ENCODE results near the gene ATP6V0A4. TPM values are rescaled to one million over a fixed set of nuclear protein-coding genes. Genes with fewer than 3 reads are reported as not detected.

Gene ATP6V0A4
- total RNA-seq, 1 experiment from 2014 or later = 1.1 TPM

DNA sequence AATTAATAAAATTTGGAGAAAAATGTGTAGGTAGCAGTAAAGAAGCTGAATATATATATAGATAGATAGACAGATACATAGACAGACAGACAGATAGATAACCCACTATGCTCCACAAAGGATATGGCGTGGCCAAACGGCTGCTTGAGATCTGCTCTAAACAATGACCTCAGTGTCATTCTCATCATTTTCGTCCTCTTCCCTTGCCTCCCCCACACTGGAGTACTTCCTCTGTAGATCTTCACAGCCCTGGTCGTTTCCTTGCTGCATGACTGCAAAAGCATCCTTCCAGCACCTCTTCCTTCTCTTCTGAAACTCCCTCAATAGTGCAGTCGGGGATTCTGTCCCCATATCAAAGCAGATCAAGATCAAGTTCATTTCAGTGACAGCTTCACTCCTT, 35.6 kb upstream of the ATP6V0A4 start (continued):
- no peak for TF ChIP-seq CBFB (CRISPR knock-in tag; IDR thresholded peaks at IDR 0.05; ENCODE audit: low read depth)

DNA sequence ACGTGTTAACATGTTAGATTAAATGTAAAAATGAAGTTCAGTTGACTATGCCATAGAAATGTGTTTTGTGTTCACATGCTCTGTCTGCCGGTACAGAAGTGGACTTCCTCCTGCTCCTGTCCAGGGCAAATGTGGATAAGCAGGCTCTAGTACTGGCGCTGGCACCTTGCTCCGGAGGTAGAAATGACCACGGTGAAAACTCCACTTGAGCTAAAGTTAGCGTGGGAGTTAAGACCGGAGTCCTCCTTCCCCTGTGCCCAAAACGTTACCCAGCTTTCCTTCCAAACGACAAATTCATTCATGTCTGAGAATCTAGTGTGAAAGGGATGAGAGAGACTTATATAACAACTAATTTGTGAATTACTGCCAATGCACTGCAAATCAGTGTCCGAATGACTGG, 35.0 kb upstream of the ATP6V0A4 start:
- DNase-seq (ENCODE audit: low spot score) (no peak), ATAC-seq (no peak)
- Mint-ChIP-seq H3K4me1 (peaks cover 14% of the 10 kb centered on the region), H3K36me3 (peaks cover 17% of the 10 kb centered on the region; the same call in 1 of the 2 replicates), H3K27ac (peak overlapping the region; percentile 50), H3K9me3 (no peaks in the 10 kb centered on the region), H3K27me3 (ENCODE audit: low read depth) (no peaks in the 10 kb centered on the region), H3K4me3 (no peak overlapping the region)
- CTCF ChIA-PET = no interaction called here
- POLR2A ChIA-PET = no interaction called here
- TF ChIP-seq ZNF416 (CRISPR knock-in tag; IDR thresholded peaks at IDR 0.05) = no peak
- TF ChIP-seq FOXK1 (CRISPR knock-in tag; IDR thresholded peaks at IDR 0.05) = no peak
- no peak for TF ChIP-seq CREB1 (CRISPR knock-in tag; IDR thresholded peaks at IDR 0.05)
- TF ChIP-seq MXD4 (CRISPR knock-in tag; IDR thresholded peaks at IDR 0.05; ENCODE audit: borderline replicate concordance) = no peak
- no peak for TF ChIP-seq GTF2I (CRISPR knock-in tag; conservative IDR thresholded peaks at IDR 0.05)
- TF ChIP-seq TEAD4 (CRISPR knock-in tag; IDR thresholded peaks at IDR 0.05) = no peak
- TF ChIP-seq JAZF1 (CRISPR knock-in tag; IDR thresholded peaks at IDR 0.05) = no peak
- no peak for TF ChIP-seq ZNF317 (CRISPR knock-in tag; IDR thresholded peaks at IDR 0.05; ENCODE audit: borderline replicate concordance, low read depth)
- TF ChIP-seq ZNF219 (CRISPR knock-in tag; IDR thresholded peaks at IDR 0.05; ENCODE audit: borderline replicate concordance) = no peak
- TF ChIP-seq, protein P1, sequence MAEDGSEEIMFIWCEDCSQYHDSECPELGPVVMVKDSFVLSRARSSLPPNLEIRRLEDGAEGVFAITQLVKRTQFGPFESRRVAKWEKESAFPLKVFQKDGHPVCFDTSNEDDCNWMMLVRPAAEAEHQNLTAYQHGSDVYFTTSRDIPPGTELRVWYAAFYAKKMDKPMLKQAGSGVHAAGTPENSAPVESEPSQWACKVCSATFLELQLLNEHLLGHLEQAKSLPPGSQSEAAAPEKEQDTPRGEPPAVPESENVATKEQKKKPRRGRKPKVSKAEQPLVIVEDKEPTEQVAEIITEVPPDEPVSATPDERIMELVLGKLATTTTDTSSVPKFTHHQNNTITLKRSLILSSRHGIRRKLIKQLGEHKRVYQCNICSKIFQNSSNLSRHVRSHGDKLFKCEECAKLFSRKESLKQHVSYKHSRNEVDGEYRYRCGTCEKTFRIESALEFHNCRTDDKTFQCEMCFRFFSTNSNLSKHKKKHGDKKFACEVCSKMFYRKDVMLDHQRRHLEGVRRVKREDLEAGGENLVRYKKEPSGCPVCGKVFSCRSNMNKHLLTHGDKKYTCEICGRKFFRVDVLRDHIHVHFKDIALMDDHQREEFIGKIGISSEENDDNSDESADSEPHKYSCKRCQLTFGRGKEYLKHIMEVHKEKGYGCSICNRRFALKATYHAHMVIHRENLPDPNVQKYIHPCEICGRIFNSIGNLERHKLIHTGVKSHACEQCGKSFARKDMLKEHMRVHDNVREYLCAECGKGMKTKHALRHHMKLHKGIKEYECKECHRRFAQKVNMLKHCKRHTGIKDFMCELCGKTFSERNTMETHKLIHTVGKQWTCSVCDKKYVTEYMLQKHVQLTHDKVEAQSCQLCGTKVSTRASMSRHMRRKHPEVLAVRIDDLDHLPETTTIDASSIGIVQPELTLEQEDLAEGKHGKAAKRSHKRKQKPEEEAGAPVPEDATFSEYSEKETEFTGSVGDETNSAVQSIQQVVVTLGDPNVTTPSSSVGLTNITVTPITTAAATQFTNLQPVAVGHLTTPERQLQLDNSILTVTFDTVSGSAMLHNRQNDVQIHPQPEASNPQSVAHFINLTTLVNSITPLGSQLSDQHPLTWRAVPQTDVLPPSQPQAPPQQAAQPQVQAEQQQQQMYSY (CRISPR knock-in tag; IDR thresholded peaks at IDR 0.05) = no peak
- no peak for TF ChIP-seq GABPB1 (CRISPR knock-in tag; IDR thresholded peaks at IDR 0.05)
- TF ChIP-seq HMGA2 (CRISPR knock-in tag; IDR thresholded peaks at IDR 0.05) = no peak
- no peak for TF ChIP-seq EMX1 (CRISPR knock-in tag; IDR thresholded peaks at IDR 0.05)
- TF ChIP-seq RELA (CRISPR knock-in tag; IDR thresholded peaks at IDR 0.05; ENCODE audit: borderline replicate concordance) = no peak
- TF ChIP-seq, protein P2, sequence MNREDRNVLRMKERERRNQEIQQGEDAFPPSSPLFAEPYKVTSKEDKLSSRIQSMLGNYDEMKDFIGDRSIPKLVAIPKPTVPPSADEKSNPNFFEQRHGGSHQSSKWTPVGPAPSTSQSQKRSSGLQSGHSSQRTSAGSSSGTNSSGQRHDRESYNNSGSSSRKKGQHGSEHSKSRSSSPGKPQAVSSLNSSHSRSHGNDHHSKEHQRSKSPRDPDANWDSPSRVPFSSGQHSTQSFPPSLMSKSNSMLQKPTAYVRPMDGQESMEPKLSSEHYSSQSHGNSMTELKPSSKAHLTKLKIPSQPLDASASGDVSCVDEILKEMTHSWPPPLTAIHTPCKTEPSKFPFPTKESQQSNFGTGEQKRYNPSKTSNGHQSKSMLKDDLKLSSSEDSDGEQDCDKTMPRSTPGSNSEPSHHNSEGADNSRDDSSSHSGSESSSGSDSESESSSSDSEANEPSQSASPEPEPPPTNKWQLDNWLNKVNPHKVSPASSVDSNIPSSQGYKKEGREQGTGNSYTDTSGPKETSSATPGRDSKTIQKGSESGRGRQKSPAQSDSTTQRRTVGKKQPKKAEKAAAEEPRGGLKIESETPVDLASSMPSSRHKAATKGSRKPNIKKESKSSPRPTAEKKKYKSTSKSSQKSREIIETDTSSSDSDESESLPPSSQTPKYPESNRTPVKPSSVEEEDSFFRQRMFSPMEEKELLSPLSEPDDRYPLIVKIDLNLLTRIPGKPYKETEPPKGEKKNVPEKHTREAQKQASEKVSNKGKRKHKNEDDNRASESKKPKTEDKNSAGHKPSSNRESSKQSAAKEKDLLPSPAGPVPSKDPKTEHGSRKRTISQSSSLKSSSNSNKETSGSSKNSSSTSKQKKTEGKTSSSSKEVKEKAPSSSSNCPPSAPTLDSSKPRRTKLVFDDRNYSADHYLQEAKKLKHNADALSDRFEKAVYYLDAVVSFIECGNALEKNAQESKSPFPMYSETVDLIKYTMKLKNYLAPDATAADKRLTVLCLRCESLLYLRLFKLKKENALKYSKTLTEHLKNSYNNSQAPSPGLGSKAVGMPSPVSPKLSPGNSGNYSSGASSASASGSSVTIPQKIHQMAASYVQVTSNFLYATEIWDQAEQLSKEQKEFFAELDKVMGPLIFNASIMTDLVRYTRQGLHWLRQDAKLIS (CRISPR knock-in tag; IDR thresholded peaks at IDR 0.05; ENCODE audit: borderline replicate concordance) = no peak
- TF ChIP-seq NFE2L1 (CRISPR knock-in tag; IDR thresholded peaks at IDR 0.05) = no peak
- TF ChIP-seq, protein P3, sequence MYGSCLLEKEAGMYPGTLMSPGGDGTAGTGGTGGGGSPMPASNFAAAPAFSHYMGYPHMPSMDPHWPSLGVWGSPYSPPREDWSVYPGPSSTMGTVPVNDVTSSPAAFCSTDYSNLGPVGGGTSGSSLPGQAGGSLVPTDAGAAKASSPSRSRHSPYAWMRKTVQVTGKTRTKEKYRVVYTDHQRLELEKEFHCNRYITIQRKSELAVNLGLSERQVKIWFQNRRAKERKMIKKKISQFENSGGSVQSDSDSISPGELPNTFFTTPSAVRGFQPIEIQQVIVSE (CRISPR knock-in tag; IDR thresholded peaks at IDR 0.05; ENCODE audit: borderline replicate concordance) = no peak
- TF ChIP-seq, protein P4, sequence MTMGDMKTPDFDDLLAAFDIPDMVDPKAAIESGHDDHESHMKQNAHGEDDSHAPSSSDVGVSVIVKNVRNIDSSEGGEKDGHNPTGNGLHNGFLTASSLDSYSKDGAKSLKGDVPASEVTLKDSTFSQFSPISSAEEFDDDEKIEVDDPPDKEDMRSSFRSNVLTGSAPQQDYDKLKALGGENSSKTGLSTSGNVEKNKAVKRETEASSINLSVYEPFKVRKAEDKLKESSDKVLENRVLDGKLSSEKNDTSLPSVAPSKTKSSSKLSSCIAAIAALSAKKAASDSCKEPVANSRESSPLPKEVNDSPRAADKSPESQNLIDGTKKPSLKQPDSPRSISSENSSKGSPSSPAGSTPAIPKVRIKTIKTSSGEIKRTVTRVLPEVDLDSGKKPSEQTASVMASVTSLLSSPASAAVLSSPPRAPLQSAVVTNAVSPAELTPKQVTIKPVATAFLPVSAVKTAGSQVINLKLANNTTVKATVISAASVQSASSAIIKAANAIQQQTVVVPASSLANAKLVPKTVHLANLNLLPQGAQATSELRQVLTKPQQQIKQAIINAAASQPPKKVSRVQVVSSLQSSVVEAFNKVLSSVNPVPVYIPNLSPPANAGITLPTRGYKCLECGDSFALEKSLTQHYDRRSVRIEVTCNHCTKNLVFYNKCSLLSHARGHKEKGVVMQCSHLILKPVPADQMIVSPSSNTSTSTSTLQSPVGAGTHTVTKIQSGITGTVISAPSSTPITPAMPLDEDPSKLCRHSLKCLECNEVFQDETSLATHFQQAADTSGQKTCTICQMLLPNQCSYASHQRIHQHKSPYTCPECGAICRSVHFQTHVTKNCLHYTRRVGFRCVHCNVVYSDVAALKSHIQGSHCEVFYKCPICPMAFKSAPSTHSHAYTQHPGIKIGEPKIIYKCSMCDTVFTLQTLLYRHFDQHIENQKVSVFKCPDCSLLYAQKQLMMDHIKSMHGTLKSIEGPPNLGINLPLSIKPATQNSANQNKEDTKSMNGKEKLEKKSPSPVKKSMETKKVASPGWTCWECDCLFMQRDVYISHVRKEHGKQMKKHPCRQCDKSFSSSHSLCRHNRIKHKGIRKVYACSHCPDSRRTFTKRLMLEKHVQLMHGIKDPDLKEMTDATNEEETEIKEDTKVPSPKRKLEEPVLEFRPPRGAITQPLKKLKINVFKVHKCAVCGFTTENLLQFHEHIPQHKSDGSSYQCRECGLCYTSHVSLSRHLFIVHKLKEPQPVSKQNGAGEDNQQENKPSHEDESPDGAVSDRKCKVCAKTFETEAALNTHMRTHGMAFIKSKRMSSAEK (CRISPR knock-in tag; IDR thresholded peaks at IDR 0.05; ENCODE audit: borderline replicate concordance) = no peak
- TF ChIP-seq ZNF138 (CRISPR knock-in tag; conservative IDR thresholded peaks at IDR 0.05) = no peak
